Immature natural killer cell (primary cell): ENCODE data around the gene MAP2K5. TPM values are rescaled to one million over a fixed set of nuclear protein-coding genes. Genes with fewer than 3 reads are reported as not detected.

Experiments
- DNase-seq, 3 donors: peaks; one replicate each; pipeline ENCODE4 v3.0.0; 2022; ENCODE audit warnings: mixed read lengths in 1 of 3
- H3K27ac Mint-ChIP-seq, 6 donors: one replicate each; pipeline ENCODE4 v1.8.0; 2020; ENCODE audit warnings: mixed read lengths in 6 of 6, mild to moderate bottlenecking in 5 of 6, inconsistent platforms in 4 of 6, moderate library complexity in 3 of 6
- H3K27me3 Mint-ChIP-seq, 3 donors: one replicate each; pipeline ENCODE4 v1.8.0; 2020 to 2021; ENCODE audit warnings: low read depth in 3 of 3, mild to moderate bottlenecking in 3 of 3, mixed read lengths in 3 of 3, moderate library complexity in 3 of 3, inconsistent platforms in 1 of 3
- H3K36me3 Mint-ChIP-seq, 3 donors: one replicate each; pipeline ENCODE4 v1.8.0; 2020; ENCODE audit warnings: mixed read lengths in 3 of 3, inconsistent platforms in 2 of 3, mild to moderate bottlenecking in 2 of 3
- H3K4me1 Mint-ChIP-seq, 2 donors: one replicate each; pipeline ENCODE4 v1.8.0; 2020; ENCODE audit warnings: inconsistent platforms in 2 of 2, mild to moderate bottlenecking in 2 of 2, mixed read lengths in 2 of 2, moderate library complexity in 1 of 2
- H3K4me3 Mint-ChIP-seq, 5 donors: one replicate each; pipeline ENCODE4 v1.8.0; 2020; ENCODE audit warnings: mild to moderate bottlenecking in 5 of 5, mixed read lengths in 5 of 5, inconsistent platforms in 3 of 5, moderate library complexity in 3 of 5
- H3K9me3 Mint-ChIP-seq, 6 donors: one replicate each; pipeline ENCODE4 v1.8.0; 2020; ENCODE audit warnings: mild to moderate bottlenecking in 6 of 6, mixed read lengths in 6 of 6, inconsistent platforms in 4 of 6, moderate library complexity in 3 of 6
- polyA plus RNA-seq, 3 donors: library from polyadenylated mRNA; unstranded; fragments of 300-500 nt; fragmentation: Illumina TruSeq; gene quantifications; one replicate each; pipeline ENCODE4 v1.2.3, GENCODE V29; 2021

Gene MAP2K5
- polyA plus RNA-seq, 3 donors from 2014 or later: 12.4 to 21.7 (median 16.0) TPM

GRCh38 chr15:67766968-67767367 is 224.5 kb downstream of the MAP2K5 start:
- DNase-seq: no peak
- Mint-ChIP-seq H3K27ac (no peak overlapping the region), H3K4me1 (no peaks in the 10 kb centered on the region), H3K27me3 (no peaks in the 10 kb centered on the region), H3K4me3 (no peak overlapping the region), H3K36me3 (peaks cover 0 to 17% (median 7%) of the 10 kb centered on the region in 3 donors), H3K9me3 (no peaks in the 10 kb centered on the region)

- Mint-ChIP-seq H3K9me3 (no peaks in the 10 kb centered on the region), H3K36me3 (peaks cover 0 to 16% (median 10%) of the 10 kb centered on the region in 3 donors), H3K27ac (peak overlapping the region in 1 of 6 donors; percentile 2), H3K4me3 (no peak overlapping the region), H3K4me1 (no peaks in the 10 kb centered on the region), H3K27me3 (no peaks in the 10 kb centered on the region)
- no peak for DNase-seq
Measured at GRCh38 chr15:67768313-67768977, 225.9 kb downstream of the MAP2K5 start.

- H3K27ac Mint-ChIP-seq: no peak overlapping the region
- H3K27me3 Mint-ChIP-seq: no peaks in the 10 kb centered on the region
- no peaks in the 10 kb centered on the region for H3K4me1 Mint-ChIP-seq
- peaks cover 0 to 11% (median 10%) of the 10 kb centered on the region in 3 donors for H3K36me3 Mint-ChIP-seq
- H3K9me3 Mint-ChIP-seq: no peaks in the 10 kb centered on the region
- no peak overlapping the region for H3K4me3 Mint-ChIP-seq
- no peak for DNase-seq
Measured at GRCh38 chr15:67769497-67770357, 227.2 kb downstream of the MAP2K5 start.

GRCh38 chr15:67770358-67770628 is 227.8 kb downstream of the MAP2K5 start:
- Mint-ChIP-seq H3K9me3 (no peaks in the 10 kb centered on the region), H3K36me3 (peaks cover 4 to 17% (median 15%) of the 10 kb centered on the region in 3 donors), H3K27me3 (no peaks in the 10 kb centered on the region), H3K4me3 (no peak overlapping the region), H3K27ac (no peak overlapping the region), H3K4me1 (no peaks in the 10 kb centered on the region)
- no peak for DNase-seq

GRCh38 chr15:67771189-67771800 is 228.8 kb downstream of the MAP2K5 start:
- no peaks in the 10 kb centered on the region for H3K4me1 Mint-ChIP-seq
- H3K4me3 Mint-ChIP-seq: no peak overlapping the region
- peaks cover 6 to 25% (median 23%) of the 10 kb centered on the region in 3 donors for H3K36me3 Mint-ChIP-seq
- no peak for DNase-seq
- no peaks in the 10 kb centered on the region for H3K9me3 Mint-ChIP-seq
- H3K27ac Mint-ChIP-seq: no peak overlapping the region
- peaks cover 0 to 2% (median 0%) of the 10 kb centered on the region in 3 donors for H3K27me3 Mint-ChIP-seq

- peaks cover 0 to 3% (median 0%) of the 10 kb centered on the region in 3 donors for H3K27me3 Mint-ChIP-seq
- H3K4me1 Mint-ChIP-seq: no peaks in the 10 kb centered on the region
- no peaks in the 10 kb centered on the region for H3K9me3 Mint-ChIP-seq
- no peak overlapping the region for H3K4me3 Mint-ChIP-seq
- H3K36me3 Mint-ChIP-seq: peaks cover 6 to 20% (median 19%) of the 10 kb centered on the region in 3 donors
- DNase-seq: no peak
- H3K27ac Mint-ChIP-seq: no peak overlapping the region
Measured at GRCh38 chr15:67774626-67775025, 232.1 kb downstream of the MAP2K5 start.

GRCh38 chr15:67775250-67775649 is 232.7 kb downstream of the MAP2K5 start:
- no peak for DNase-seq
- H3K4me3 Mint-ChIP-seq: no peak overlapping the region
- H3K9me3 Mint-ChIP-seq: no peaks in the 10 kb centered on the region
- peaks cover 6 to 20% (median 19%) of the 10 kb centered on the region in 3 donors for H3K36me3 Mint-ChIP-seq
- H3K27ac Mint-ChIP-seq: no peak overlapping the region
- H3K4me1 Mint-ChIP-seq: no peaks in the 10 kb centered on the region
- H3K27me3 Mint-ChIP-seq: peaks cover 0 to 3% (median 0%) of the 10 kb centered on the region in 3 donors

- peaks cover 0 to 3% (median 0%) of the 10 kb centered on the region in 3 donors for H3K27me3 Mint-ChIP-seq
- H3K27ac Mint-ChIP-seq: no peak overlapping the region
- H3K4me3 Mint-ChIP-seq: no peak overlapping the region
- no peaks in the 10 kb centered on the region for H3K9me3 Mint-ChIP-seq
- H3K4me1 Mint-ChIP-seq: no peaks in the 10 kb centered on the region
- no peak for DNase-seq
- H3K36me3 Mint-ChIP-seq: peaks cover 6 to 20% (median 15%) of the 10 kb centered on the region in 3 donors
Measured at GRCh38 chr15:67775998-67776397, 233.5 kb downstream of the MAP2K5 start.

- Mint-ChIP-seq H3K9me3 (no peaks in the 10 kb centered on the region), H3K4me1 (no peaks in the 10 kb centered on the region), H3K4me3 (no peak overlapping the region), H3K27ac (no peak overlapping the region), H3K27me3 (peaks cover 0 to 3% (median 0%) of the 10 kb centered on the region in 3 donors), H3K36me3 (peaks cover 6 to 20% (median 15%) of the 10 kb centered on the region in 3 donors)
- DNase-seq: no peak
Measured at GRCh38 chr15:67776600-67776999, 234.1 kb downstream of the MAP2K5 start.

- Mint-ChIP-seq H3K4me1 (peaks cover 0 to 4% of the 10 kb centered on the region in 2 donors), H3K27ac (no peak overlapping the region), H3K36me3 (peaks cover 6 to 20% (median 15%) of the 10 kb centered on the region in 3 donors), H3K27me3 (peaks cover 0 to 3% (median 0%) of the 10 kb centered on the region in 3 donors), H3K9me3 (no peaks in the 10 kb centered on the region), H3K4me3 (no peak overlapping the region)
- DNase-seq: no peak
Measured at GRCh38 chr15:67777071-67777470, 234.6 kb downstream of the MAP2K5 start.

GRCh38 chr15:67777773-67778172 is 235.3 kb downstream of the MAP2K5 start:
- H3K4me1 Mint-ChIP-seq: peaks cover 2 to 9% of the 10 kb centered on the region in 2 donors

GRCh38 chr15:67778968-67779548 is 236.6 kb downstream of the MAP2K5 start:
- H3K27me3 Mint-ChIP-seq: peaks cover 1 to 4% (median 2%) of the 10 kb centered on the region in 3 donors
- H3K36me3 Mint-ChIP-seq: peaks cover 6 to 17% (median 15%) of the 10 kb centered on the region in 3 donors
- no peak for DNase-seq
- H3K4me3 Mint-ChIP-seq: no peak overlapping the region
- peaks cover 15 to 22% of the 10 kb centered on the region in 2 donors for H3K4me1 Mint-ChIP-seq
- no peaks in the 10 kb centered on the region for H3K9me3 Mint-ChIP-seq
- no peak overlapping the region for H3K27ac Mint-ChIP-seq

More at GRCh38 chr15:67777773-67778172, 235.3 kb downstream of the MAP2K5 start:
- H3K27ac Mint-ChIP-seq: no peak overlapping the region
- DNase-seq: no peak
- no peak overlapping the region for H3K4me3 Mint-ChIP-seq
- H3K9me3 Mint-ChIP-seq: no peaks in the 10 kb centered on the region
- H3K36me3 Mint-ChIP-seq: peaks cover 6 to 17% (median 15%) of the 10 kb centered on the region in 3 donors
- peaks cover 0 to 3% (median 0%) of the 10 kb centered on the region in 3 donors for H3K27me3 Mint-ChIP-seq

GRCh38 chr15:67779549-67780111 is 237.1 kb downstream of the MAP2K5 start:
- Mint-ChIP-seq H3K27me3 (peaks cover 1 to 6% (median 2%) of the 10 kb centered on the region in 3 donors), H3K36me3 (peaks cover 6 to 17% (median 15%) of the 10 kb centered on the region in 3 donors), H3K9me3 (no peaks in the 10 kb centered on the region), H3K4me3 (no peak overlapping the region), H3K27ac (no peak overlapping the region), H3K4me1 (peaks cover 21 to 27% of the 10 kb centered on the region in 2 donors)
- DNase-seq: no peak
